GM23338 (cell line): ENCODE results near the gene FTCDNL1. TPM values are rescaled to one million over a fixed set of nuclear protein-coding genes. Genes with fewer than 3 reads are reported as not detected.

Experiments used
- ATAC-seq: fragments of 200-7000 bp; cut with Tn5 transposase; 3 replicates; pipeline ENCODE4 v1.9.1; 2020
- DNase-seq: peaks from one replicate; pipeline ENCODE4 v3.0.0-alpha.2; 2015; ENCODE audit warnings: low spot score
- H2AFZ ChIP-seq: fragments of 200-600 bp; sonication (generic); 2 replicates; pipeline ENCODE4 v1.8.0; 2016; ENCODE audit warnings: antibody characterized with exemption, mild to moderate bottlenecking, moderate library complexity
- H3F3A ChIP-seq: fragments of 200-600 bp; sonication (generic); replicated peaks from 2 replicates; pipeline ENCODE4 v1.8.0; 2017; ENCODE audit warnings: antibody characterized with exemption, mixed run types, low read depth
- H3K27ac ChIP-seq: fragments of 200-600 bp; sonication (generic); 2 replicates; pipeline ENCODE4 v1.6.1; 2016; ENCODE audit warnings: low read depth
- H3K27me3 ChIP-seq: fragments of 200-600 bp; sonication (generic); 2 replicates; pipeline ENCODE4 v1.8.0; 2016; ENCODE audit warnings: mild to moderate bottlenecking, mixed run types, moderate library complexity; ENCODE audit not compliant: insufficient read depth
- H3K36me3 ChIP-seq: fragments of 200-600 bp; sonication (generic); 2 replicates; pipeline ENCODE4 v1.8.0; 2016; ENCODE audit warnings: mild to moderate bottlenecking; ENCODE audit not compliant: insufficient read depth
- H3K4me1 ChIP-seq: fragments of 200-600 bp; sonication (generic); 2 replicates; pipeline ENCODE4 v1.8.0; 2016; ENCODE audit warnings: mild to moderate bottlenecking, moderate library complexity; ENCODE audit not compliant: insufficient read depth
- H3K4me2 ChIP-seq: fragments of 200-600 bp; sonication (generic); 2 replicates; pipeline ENCODE4 v1.7.1; 2017; ENCODE audit warnings: mixed run types
- H3K4me3 ChIP-seq: fragments of 200-600 bp; sonication (generic); 2 replicates; pipeline ENCODE4 v1.6.1; 2016; ENCODE audit warnings: mixed run types
- H3K79me2 ChIP-seq: fragments of 200-600 bp; sonication (generic); replicated peaks from 2 replicates; pipeline ENCODE4 v1.8.0; 2017; ENCODE audit warnings: mild to moderate bottlenecking; ENCODE audit not compliant: insufficient read depth
- H3K9me2 ChIP-seq: fragments of 200-600 bp; sonication (generic); 2 replicates; pipeline ENCODE4 v1.8.0; 2017; ENCODE audit not compliant: insufficient read depth
- H4K20me1 ChIP-seq: fragments of 200-600 bp; sonication (generic); replicated peaks from 2 replicates; pipeline ENCODE4 v1.8.0; 2017; ENCODE audit warnings: mild to moderate bottlenecking; ENCODE audit not compliant: insufficient read depth
- H3K27ac Mint-ChIP-seq: 2 replicates; pipeline ENCODE4 v1.8.0; 2020; ENCODE audit warnings: inconsistent platforms, mild to moderate bottlenecking, moderate library complexity, mixed read lengths
- H3K27me3 Mint-ChIP-seq: 3 replicates; pipeline ENCODE4 v1.8.0; 2022; ENCODE audit warnings: low read depth, mild to moderate bottlenecking, moderate library complexity, mixed read lengths, inconsistent platforms; ENCODE audit not compliant: insufficient read depth, poor library complexity
- H3K36me3 Mint-ChIP-seq: 3 replicates; pipeline ENCODE4 v1.8.0; 2021; ENCODE audit warnings: low read depth, mild to moderate bottlenecking, inconsistent platforms, moderate library complexity, mixed read lengths
- H3K4me1 Mint-ChIP-seq: 3 replicates; pipeline ENCODE4 v1.8.0; 2020; ENCODE audit warnings: mild to moderate bottlenecking, inconsistent platforms, mixed read lengths
- H3K4me3 Mint-ChIP-seq: 3 replicates; pipeline ENCODE4 v1.8.0; 2021; ENCODE audit warnings: moderate library complexity, mild to moderate bottlenecking, inconsistent platforms, mixed read lengths
- H3K9me3 Mint-ChIP-seq: 3 replicates; pipeline ENCODE4 v1.8.0; 2020; ENCODE audit warnings: moderate library complexity, mild to moderate bottlenecking, inconsistent platforms, mixed read lengths
- CREB1 ChIP-seq: fragments of 250-450 bp; sonication (Bioruptor Pico); IDR thresholded peaks from 2 replicates; pipeline ENCODE4 v1.5.0; 2020; ENCODE audit warnings: low read depth, mild to moderate bottlenecking, moderate library complexity
- EZH2phosphoT487 ChIP-seq: fragments of 200-600 bp; sonication (generic); IDR thresholded peaks from one replicate; pipeline ENCODE4 v1.8.1; 2018; ENCODE audit warnings: antibody characterized with exemption; ENCODE audit not compliant: unreplicated experiment
- JUNB ChIP-seq: IDR thresholded peaks from one replicate; pipeline ENCODE4 v1.6.1; 2016; ENCODE audit warnings: antibody characterized with exemption; ENCODE audit not compliant: unreplicated experiment
- NANOG ChIP-seq: IDR thresholded peaks from 2 replicates; pipeline ENCODE4 v1.6.1; 2016; ENCODE audit warnings: antibody characterized with exemption, borderline replicate concordance
- POLR2AphosphoS5 ChIP-seq: IDR thresholded peaks from 2 replicates; pipeline ENCODE4 v1.6.1; 2016; ENCODE audit warnings: antibody characterized with exemption, low read depth
- STAT1 ChIP-seq: IDR thresholded peaks from one replicate; pipeline ENCODE4 v1.6.1; 2016; ENCODE audit warnings: antibody characterized with exemption; ENCODE audit not compliant: unreplicated experiment
- ZNF114 ChIP-seq: fragments of 250-450 bp; sonication (Bioruptor Pico); IDR thresholded peaks from 2 replicates; pipeline ENCODE4 v1.5.0; 2020; ENCODE audit warnings: mild to moderate bottlenecking, moderate library complexity
- ZNF331 ChIP-seq: fragments of 250-450 bp; sonication (Bioruptor Pico); IDR thresholded peaks from 2 replicates; pipeline ENCODE4 v1.5.0; 2020; ENCODE audit warnings: low read depth, mild to moderate bottlenecking, moderate library complexity
- polyA plus RNA-seq: library from polyadenylated mRNA; unstranded; fragments of >200 nt; fragmentation: Nextera tagmentation; extraction: Ambion mirVana; gene quantifications from 2 replicates; pipeline ENCODE4 v1.2.1, GENCODE V29; 2016
- total RNA-seq: library from RNA; depleted of rRNA; stranded (reverse); fragments of >200 nt; shearing (Covaris generic); gene quantifications from 2 replicates; pipeline ENCODE4 v1.2.3, GENCODE V29; 2014
- TF ChIP-seq, protein P1 (sequence below): IDR thresholded peaks from one replicate; pipeline ENCODE4 v1.6.1; 2018; ENCODE audit warnings: antibody characterized with exemption; ENCODE audit not compliant: unreplicated experiment
- TF ChIP-seq, protein P2 (sequence below), 2 experiments: fragments of 200-600 bp in 1 of 2; sonication (generic) in 1 of 2; conservative IDR thresholded peaks; 2 replicates each; pipeline versions ENCODE4 v1.5.1 to v1.6.1; 2016 to 2017; ENCODE audit warnings: antibody characterized with exemption in 2 of 2, low read depth in 2 of 2, mild to moderate bottlenecking in 2 of 2, moderate library complexity in 1 of 2

The FTCDNL1 gene
- total and polyA plus RNA-seq, 2 experiments from 2014 or later: 1.7 to 2.0 TPM

DNA sequence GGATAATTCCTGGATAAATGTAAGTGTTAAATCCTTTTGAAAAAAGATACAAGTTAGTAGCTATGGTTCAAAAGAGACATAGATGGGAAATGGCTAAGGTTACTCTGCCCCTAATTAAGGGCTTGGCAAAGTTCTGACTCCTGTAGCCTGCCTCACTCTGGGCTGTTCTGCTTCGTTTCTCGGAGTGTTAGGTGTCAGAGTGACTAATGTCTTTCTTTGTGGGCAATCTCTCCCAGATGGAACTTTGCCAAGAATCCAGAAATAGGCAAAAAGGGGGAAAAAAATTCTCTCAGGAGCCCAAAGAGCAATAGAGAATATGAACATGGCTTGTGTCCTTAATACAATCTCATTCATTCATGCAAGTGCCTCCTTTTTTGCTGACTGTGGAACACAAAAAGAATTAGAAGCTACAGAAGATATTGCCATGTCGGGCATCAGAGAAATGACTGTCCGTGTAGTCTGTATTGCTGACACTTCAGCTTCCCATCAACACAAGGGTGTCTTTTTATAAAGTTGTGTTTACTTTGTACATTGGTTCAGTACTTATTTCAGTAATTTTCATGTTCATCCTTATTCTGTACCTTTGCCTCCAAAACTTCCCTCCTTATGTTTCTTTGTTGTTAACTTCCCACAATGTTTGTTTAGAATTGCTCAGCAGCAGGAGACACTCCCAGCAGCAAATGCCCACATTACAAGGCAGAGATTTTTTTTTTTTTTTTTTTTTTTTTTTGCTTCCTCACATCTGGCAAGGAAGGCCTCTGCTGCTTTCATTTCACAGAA, 134.0 kb downstream of the FTCDNL1 start (continued):
- TF ChIP-seq, protein P1, sequence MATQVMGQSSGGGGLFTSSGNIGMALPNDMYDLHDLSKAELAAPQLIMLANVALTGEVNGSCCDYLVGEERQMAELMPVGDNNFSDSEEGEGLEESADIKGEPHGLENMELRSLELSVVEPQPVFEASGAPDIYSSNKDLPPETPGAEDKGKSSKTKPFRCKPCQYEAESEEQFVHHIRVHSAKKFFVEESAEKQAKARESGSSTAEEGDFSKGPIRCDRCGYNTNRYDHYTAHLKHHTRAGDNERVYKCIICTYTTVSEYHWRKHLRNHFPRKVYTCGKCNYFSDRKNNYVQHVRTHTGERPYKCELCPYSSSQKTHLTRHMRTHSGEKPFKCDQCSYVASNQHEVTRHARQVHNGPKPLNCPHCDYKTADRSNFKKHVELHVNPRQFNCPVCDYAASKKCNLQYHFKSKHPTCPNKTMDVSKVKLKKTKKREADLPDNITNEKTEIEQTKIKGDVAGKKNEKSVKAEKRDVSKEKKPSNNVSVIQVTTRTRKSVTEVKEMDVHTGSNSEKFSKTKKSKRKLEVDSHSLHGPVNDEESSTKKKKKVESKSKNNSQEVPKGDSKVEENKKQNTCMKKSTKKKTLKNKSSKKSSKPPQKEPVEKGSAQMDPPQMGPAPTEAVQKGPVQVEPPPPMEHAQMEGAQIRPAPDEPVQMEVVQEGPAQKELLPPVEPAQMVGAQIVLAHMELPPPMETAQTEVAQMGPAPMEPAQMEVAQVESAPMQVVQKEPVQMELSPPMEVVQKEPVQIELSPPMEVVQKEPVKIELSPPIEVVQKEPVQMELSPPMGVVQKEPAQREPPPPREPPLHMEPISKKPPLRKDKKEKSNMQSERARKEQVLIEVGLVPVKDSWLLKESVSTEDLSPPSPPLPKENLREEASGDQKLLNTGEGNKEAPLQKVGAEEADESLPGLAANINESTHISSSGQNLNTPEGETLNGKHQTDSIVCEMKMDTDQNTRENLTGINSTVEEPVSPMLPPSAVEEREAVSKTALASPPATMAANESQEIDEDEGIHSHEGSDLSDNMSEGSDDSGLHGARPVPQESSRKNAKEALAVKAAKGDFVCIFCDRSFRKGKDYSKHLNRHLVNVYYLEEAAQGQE: no peak
- TF ChIP-seq JUNB (no peak), ZNF114 (CRISPR knock-in tag) (no peak)

DNA sequence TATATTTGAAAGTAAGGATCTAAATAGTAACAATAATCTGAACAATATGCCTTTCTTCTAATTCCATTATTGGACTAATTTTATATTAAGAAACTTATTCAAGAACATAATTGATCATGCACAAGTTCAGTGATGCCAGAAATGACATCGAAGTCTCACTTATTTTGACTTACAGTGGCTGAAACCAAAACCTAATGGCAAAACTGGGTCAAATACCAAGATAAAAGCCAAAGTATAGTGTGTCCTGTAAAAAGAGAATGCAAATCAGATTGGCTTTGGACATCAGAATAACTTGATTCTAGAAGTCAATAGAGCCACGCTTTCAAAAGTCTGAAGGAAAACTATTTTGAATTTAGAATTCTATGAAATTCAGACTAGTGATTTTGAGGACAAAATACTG, 137.2 kb downstream of the FTCDNL1 start:
- no peak overlapping the region for H3K27ac Mint-ChIP-seq
- no peaks in the 10 kb centered on the region for H3K36me3 Mint-ChIP-seq
- DNase-seq (no peak), ATAC-seq (no peak)
- no peak overlapping the region for H3K4me3 ChIP-seq
- H3K4me3 Mint-ChIP-seq: no peak overlapping the region
- H4K20me1 ChIP-seq: no peaks in the 10 kb centered on the region
- H3K4me1 Mint-ChIP-seq: peaks cover 8% of the 10 kb centered on the region; the same call in 1 of the 3 replicates
- no peaks in the 10 kb centered on the region for H3K4me1 ChIP-seq
- H3K36me3 ChIP-seq: no peaks in the 10 kb centered on the region
- H2AFZ ChIP-seq: no peak overlapping the region
- H3K27me3 ChIP-seq: no peaks in the 10 kb centered on the region
- H3K27ac ChIP-seq: no peak overlapping the region
- no peaks in the 10 kb centered on the region for H3K9me2 ChIP-seq
- no peaks in the 10 kb centered on the region for H3K9me3 Mint-ChIP-seq
- TF ChIP-seq STAT1: no peak
- TF ChIP-seq, protein P2, sequence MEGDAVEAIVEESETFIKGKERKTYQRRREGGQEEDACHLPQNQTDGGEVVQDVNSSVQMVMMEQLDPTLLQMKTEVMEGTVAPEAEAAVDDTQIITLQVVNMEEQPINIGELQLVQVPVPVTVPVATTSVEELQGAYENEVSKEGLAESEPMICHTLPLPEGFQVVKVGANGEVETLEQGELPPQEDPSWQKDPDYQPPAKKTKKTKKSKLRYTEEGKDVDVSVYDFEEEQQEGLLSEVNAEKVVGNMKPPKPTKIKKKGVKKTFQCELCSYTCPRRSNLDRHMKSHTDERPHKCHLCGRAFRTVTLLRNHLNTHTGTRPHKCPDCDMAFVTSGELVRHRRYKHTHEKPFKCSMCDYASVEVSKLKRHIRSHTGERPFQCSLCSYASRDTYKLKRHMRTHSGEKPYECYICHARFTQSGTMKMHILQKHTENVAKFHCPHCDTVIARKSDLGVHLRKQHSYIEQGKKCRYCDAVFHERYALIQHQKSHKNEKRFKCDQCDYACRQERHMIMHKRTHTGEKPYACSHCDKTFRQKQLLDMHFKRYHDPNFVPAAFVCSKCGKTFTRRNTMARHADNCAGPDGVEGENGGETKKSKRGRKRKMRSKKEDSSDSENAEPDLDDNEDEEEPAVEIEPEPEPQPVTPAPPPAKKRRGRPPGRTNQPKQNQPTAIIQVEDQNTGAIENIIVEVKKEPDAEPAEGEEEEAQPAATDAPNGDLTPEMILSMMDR (conservative IDR thresholded peaks at IDR 0.05; ENCODE audit: low read depth in 2 of 2): no peak
- TF ChIP-seq EZH2phosphoT487: no peak
- TF ChIP-seq ZNF331 (CRISPR knock-in tag): no peak
- TF ChIP-seq NANOG: no peak
- no peak for TF ChIP-seq CREB1
- no peak for TF ChIP-seq POLR2AphosphoS5
- no peak overlapping the region for H3K4me2 ChIP-seq
- H3K27me3 Mint-ChIP-seq: no peaks in the 10 kb centered on the region
- H3F3A ChIP-seq: no peaks in the 10 kb centered on the region
- H3K79me2 ChIP-seq: no peaks in the 10 kb centered on the region
